Heart right ventricle (tissue), 16 donors: Measurements from ENCODE around the gene CCR5AS. TPM values are rescaled to one million over a fixed set of nuclear protein-coding genes. Genes with fewer than 3 reads are reported as not detected.
A peak's percentile ranks its signal among the peaks of the same experiment; 100 is the strongest.

Source experiments
- ATAC-seq, 8 donors: fragments of 200-7000 bp; cut with Tn5 transposase; one replicate each; pipeline ENCODE4 v1.9.1; 2020; ENCODE audit warnings: mild to moderate bottlenecking in 8 of 8, moderate library complexity in 8 of 8, moderate number of reproducible peaks in 1 of 8
- DNase-seq, 2 donors: peaks; one replicate each; pipeline ENCODE4 v3.0.0-alpha.2; 2020
- H3K27ac ChIP-seq, 10 donors: fragments of 200-600 bp; sonication (generic) in 2 of 10; one replicate each; pipeline versions ENCODE4 v1.5.0 to v1.8.0; 2020 to 2022; ENCODE audit warnings: mild to moderate bottlenecking in 3 of 10
- H3K27me3 ChIP-seq, 7 donors: fragments of 200-600 bp; one replicate each; pipeline ENCODE4 v1.8.0; 2021 to 2022; ENCODE audit warnings: mild to moderate bottlenecking in 2 of 7
- H3K36me3 ChIP-seq, 9 donors: fragments of 200-600 bp; sonication (generic) in 1 of 9; one replicate each; pipeline versions ENCODE4 v1.5.0 to v1.8.0; 2020 to 2022; ENCODE audit warnings: mild to moderate bottlenecking in 2 of 9
- H3K4me1 ChIP-seq, 9 donors: fragments of 200-600 bp; sonication (generic) in 1 of 9; one replicate each; pipeline versions ENCODE4 v1.5.0 to v1.8.0; 2020 to 2022; ENCODE audit warnings: mild to moderate bottlenecking in 4 of 9
- H3K4me3 ChIP-seq, 10 donors: fragments of 200-600 bp; sonication (generic) in 2 of 10; one replicate each; pipeline versions ENCODE4 v1.5.0 to v1.8.0; 2020 to 2022; ENCODE audit warnings: mild to moderate bottlenecking in 7 of 10, moderate library complexity in 2 of 10
- H3K9me3 ChIP-seq, 11 donors: fragments of 200-600 bp in 10 of 11; sonication (generic) in 2 of 11; one replicate each; pipeline versions ENCODE4 v1.5.0 to v1.8.0; 2013 to 2022; ENCODE audit warnings: mild to moderate bottlenecking in 2 of 11, control low read depth in 1 of 11, moderate library complexity in 1 of 11
- CTCF ChIP-seq, 9 donors: fragments of 200-600 bp; sonication (generic) in 2 of 9; IDR thresholded peaks; one replicate each; pipeline versions ENCODE4 v1.5.0 to v1.8.0; 2021 to 2022; ENCODE audit warnings: antibody characterized with exemption in 9 of 9, mild to moderate bottlenecking in 5 of 9, moderate library complexity in 1 of 9
- WGBS, 2 donors: extraction: QIAGEN DNeasy Blood & Tissue Kit; methylation state at CpG; one replicate each; pipeline ENCODE4 v1.1.7; 2013; ENCODE audit warnings: inconsistent platforms in 1 of 2; 5-methylcytosine and 5-hydroxymethylcytosine counted together
- intact Hi-C, 10 donors: fragments of 100-400 bp; cut with DNase I; formaldehyde crosslinking; loops; one replicate each; pipeline versions ENCODE4 v1.11.1 to v1.14.2; 2022
- polyA plus RNA-seq, 2 donors: library from polyadenylated mRNA; stranded (reverse); fragments of 200-250 nt; gene quantifications; one replicate each; pipeline ENCODE4 v1.2.3, GENCODE V29; 2013
- total RNA-seq, 10 donors: library from RNA; stranded (reverse); fragmentation: NEBNext Ultra II Directional in 3 of 10; extraction: Animal tissue kit (Norgen Biotek cat#: 25700) in 3 of 10; gene quantifications; one replicate each; pipeline versions ENCODE4 v1.2.1 to v1.2.4, GENCODE V29; 2021 to 2023
- donor health status: Arrhythmogenic right ventricular cardiomyopathy.
- donor health status: ischemic (EF 13 %, LVEDD 7.1; RV severe dilation, severe dysfunction).
- donor health status: healthy with polysubstance abuse.
- donor health status: DM: no; HTN: yes; CAD: no.
- donor health status: DM: no; HTN: no; CAD: no.
- donor health status: ischemic (EF 25% LVEDD 6.9; RV normal size, moderate dysfunction).
- donor health status: ischemic (EF 25% LVEDD 5.7; RV mildly dilated, moderate dysfunction).
- donor health status: healthy.
- donor health status: DM: yes; HTN: yes; CAD: no.
- donor health status: Ischemic cardiomyopathy.
- donor health status: ischemic (EF 35%, LVEDD 5.7; RV mildly dilated, moderate dysfunction).
- donor health status: nonischemic (EF 11% LVEDD 7.7; RV severe dilation, severe dysfunction).
- donor health status: DM: yes; HTN: yes; CAD: no.
- donor health status: PGD.
- donor health status: ischemic (EF 29% LVEDD 5.4; RV normal size, mild dysfunction).
- donor health status: nonischemic (EF 23%, LVEDD 6.1; RV moderate dilation, normal function).

The CCR5AS gene

GRCh38 chr3:46321461-46322104 lies 85.3 kb downstream of the CCR5AS start:
- Histone ChIP-seq H3K4me1 (peaks cover 0 to 47% (median 0%) of the 10 kb centered on the region in 9 donors), H3K36me3 (no peaks in the 10 kb centered on the region), H3K27me3 (peaks cover 0 to 17% (median 4%) of the 10 kb centered on the region in 7 donors), H3K9me3 (peaks cover 0 to 9% (median 0%) of the 10 kb centered on the region in 11 donors), H3K4me3 (no peak overlapping the region), H3K27ac (peak overlapping the region in 1 of 10 donors; percentile 65)
- TF ChIP-seq CTCF (IDR thresholded peaks at IDR 0.05): no peak
- WGBS, 2 donors: 72 to 81% methylated on average over 1 of the region's 1 CpG
- no peak for ATAC-seq
- DNase-seq: no peak
- intact Hi-C loops: no loop called here

- TF ChIP-seq CTCF (IDR thresholded peaks at IDR 0.05): no peak
- Histone ChIP-seq H3K4me1 (peaks cover 0 to 63% (median 0%) of the 10 kb centered on the region in 9 donors), H3K27ac (peak overlapping the region in 1 of 10 donors; percentile 18), H3K36me3 (no peaks in the 10 kb centered on the region), H3K9me3 (peaks cover 0 to 9% (median 0%) of the 10 kb centered on the region in 11 donors), H3K4me3 (no peak overlapping the region), H3K27me3 (peaks cover 0 to 17% (median 4%) of the 10 kb centered on the region in 7 donors)
- intact Hi-C loops: no loop called here
- ATAC-seq (no peak), DNase-seq (no peak)
- 86 to 88% methylated on average over 3 of the region's 3 CpGs for WGBS, 2 donors
These were observed 88.5 kb downstream of the CCR5AS start for GRCh38 chr3:46318207-46318927.

- no peak overlapping the region for H3K4me3 ChIP-seq
- TF ChIP-seq CTCF (IDR thresholded peaks at IDR 0.05): no peak
- no peaks in the 10 kb centered on the region for H3K36me3 ChIP-seq
- H3K27me3 ChIP-seq: peaks cover 0 to 10% (median 0%) of the 10 kb centered on the region in 7 donors
- H3K27ac ChIP-seq: peak overlapping the region in 1 of 10 donors; percentile 60
- DNase-seq (no peak), ATAC-seq (no peak)
- H3K4me1 ChIP-seq: peaks cover 0 to 66% (median 0%) of the 10 kb centered on the region in 9 donors
- intact Hi-C loops: no loop called here
- peaks cover 0 to 9% (median 0%) of the 10 kb centered on the region in 11 donors for H3K9me3 ChIP-seq
These were observed 90.7 kb downstream of the CCR5AS start for GRCh38 chr3:46316206-46316605.

- ATAC-seq: no peak
- intact Hi-C loops: no loop called here
- Histone ChIP-seq H3K4me1 (peaks cover 0 to 59% (median 0%) of the 10 kb centered on the region in 9 donors), H3K27me3 (peaks cover 0 to 15% (median 0%) of the 10 kb centered on the region in 7 donors), H3K36me3 (no peaks in the 10 kb centered on the region), H3K4me3 (no peak overlapping the region), H3K27ac (peak overlapping the region in 1 of 10 donors; percentile 11), H3K9me3 (peaks cover 0 to 6% (median 0%) of the 10 kb centered on the region in 11 donors)
- no peak for DNase-seq
- no peak for TF ChIP-seq CTCF (IDR thresholded peaks at IDR 0.05)
These were observed 92.3 kb downstream of the CCR5AS start for GRCh38 chr3:46314517-46314916.

Other genes starting within 250 kb of the CCR5AS start
- 10 to 100 TPM in 1 of 10 donors, 1 to 10 TPM in 7, under 1 TPM in 2; 0.66 to 24.9 (median 1.8) TPM for gene CCR1, start 198.8 kb downstream of the CCR5AS start, total RNA-seq
- gene CCR1, start 198.8 kb downstream of the CCR5AS start, polyA plus RNA-seq: 1 to 10 TPM; 1.1 to 1.5 TPM
- under 1 TPM in 2 of 10 donors, not detected in 8; 0.61 to 0.67 TPM for gene CCR3, start 164.6 kb downstream of the CCR5AS start, total RNA-seq
- not detected for gene CCR3, start 164.6 kb downstream of the CCR5AS start, polyA plus RNA-seq
- 1 to 10 TPM in 2 of 10 donors, under 1 TPM in 8; 0.21 to 8.7 (median 0.67) TPM for gene CCR2, start 53.0 kb downstream of the CCR5AS start, total RNA-seq
- under 1 TPM; 0.15 to 0.49 TPM for gene CCR2, start 53.0 kb downstream of the CCR5AS start, polyA plus RNA-seq
- gene CCR5, start 36.1 kb downstream of the CCR5AS start, total RNA-seq: 1 to 10 TPM in 2 of 10 donors, under 1 TPM in 8; 0.17 to 7.2 (median 0.38) TPM
- under 1 TPM; 0.28 to 0.37 TPM for gene CCR5, start 36.1 kb downstream of the CCR5AS start, polyA plus RNA-seq
- gene CCRL2, start 193 bp upstream of the CCR5AS start, total RNA-seq: 1 to 10 TPM; 1.0 to 5.4 (median 1.7) TPM
- 1 to 10 TPM; 1.8 to 1.9 TPM for gene CCRL2, start 193 bp upstream of the CCR5AS start, polyA plus RNA-seq
- gene LTF, start 57.8 kb upstream of the CCR5AS start, total RNA-seq: 1 to 10 TPM; 1.7 to 7.7 (median 3.1) TPM
- 1 to 10 TPM; 2.6 to 3.0 TPM for gene LTF, start 57.8 kb upstream of the CCR5AS start, polyA plus RNA-seq
- gene RTP3, start 90.9 kb upstream of the CCR5AS start, total RNA-seq: not detected
- gene RTP3, start 90.9 kb upstream of the CCR5AS start, polyA plus RNA-seq: not detected
- 100 to 1,000 TPM; 103 to 163 (median 128) TPM for gene LRRC2, start 159.2 kb upstream of the CCR5AS start, total RNA-seq
- 10 to 100 TPM; 10.7 to 49.8 TPM for gene LRRC2, start 159.2 kb upstream of the CCR5AS start, polyA plus RNA-seq
- gene FAM240A, start 205.5 kb upstream of the CCR5AS start, total RNA-seq: under 1 TPM in 1 of 10 donors, not detected in 9; 0.19 TPM
- gene FAM240A, start 205.5 kb upstream of the CCR5AS start, polyA plus RNA-seq: not detected